Central memory CD8-positive, alpha-beta T cell (primary cell): ENCODE data around the gene NCOR2.
A peak's percentile ranks its signal among the peaks of the same experiment; 100 is the strongest.

Source experiments
- ATAC-seq: fragments of 150-1000 bp; cut with Tn5 transposase; replicated peaks from 2 replicates; pipeline ENCODE4 v1.10.0; 2022; ENCODE audit warnings: mild to moderate bottlenecking, moderate FRiP score, moderate number of reproducible peaks; ENCODE audit not compliant: poor library complexity, severe bottlenecking; ENCODE audit errors: extremely low read depth
- DNase-seq, 2 donors: peaks; one replicate each; pipeline ENCODE4 v3.0.0; 2021; ENCODE audit warnings: low spot score in 2 of 2
- H3K27ac Mint-ChIP-seq: one replicate; pipeline ENCODE4 v1.8.0; 2022; ENCODE audit warnings: low read depth, mild to moderate bottlenecking, moderate library complexity, mixed read lengths
- H3K27me3 Mint-ChIP-seq: one replicate; pipeline ENCODE4 v1.8.0; 2022; ENCODE audit warnings: mixed read lengths
- H3K36me3 Mint-ChIP-seq: one replicate; pipeline ENCODE4 v1.8.0; 2022; ENCODE audit warnings: mild to moderate bottlenecking, moderate library complexity, mixed read lengths; ENCODE audit not compliant: insufficient read depth
- H3K4me1 Mint-ChIP-seq: one replicate; pipeline ENCODE4 v1.8.0; 2022; ENCODE audit warnings: mixed read lengths
- H3K4me3 Mint-ChIP-seq: one replicate; pipeline ENCODE4 v1.8.0; 2022; ENCODE audit warnings: mild to moderate bottlenecking, moderate library complexity, mixed read lengths
- H3K9me3 Mint-ChIP-seq: one replicate; pipeline ENCODE4 v1.8.0; 2022; ENCODE audit warnings: mixed read lengths

Gene NCOR2

GRCh38 chr12:124559182-124560017, 8.0 kb downstream of the NCOR2 start:
- H3K27ac Mint-ChIP-seq: no peak overlapping the region
- DNase-seq (no peak), ATAC-seq (no peak)
- no peaks in the 10 kb centered on the region for H3K9me3 Mint-ChIP-seq
- no peaks in the 10 kb centered on the region for H3K27me3 Mint-ChIP-seq
- no peak overlapping the region for H3K4me3 Mint-ChIP-seq
- H3K4me1 Mint-ChIP-seq: peaks cover 31% of the 10 kb centered on the region
- peaks cover 3% of the 10 kb centered on the region for H3K36me3 Mint-ChIP-seq

- no peak for DNase-seq
- H3K27ac Mint-ChIP-seq: no peak overlapping the region
- H3K4me1 Mint-ChIP-seq: peaks cover 42% of the 10 kb centered on the region
- no peak overlapping the region for H3K4me3 Mint-ChIP-seq
- no peak for ATAC-seq
- peaks cover 4% of the 10 kb centered on the region for H3K36me3 Mint-ChIP-seq
- H3K9me3 Mint-ChIP-seq: no peaks in the 10 kb centered on the region
- H3K27me3 Mint-ChIP-seq: no peaks in the 10 kb centered on the region
Observed at GRCh38 chr12:124558313-124558712, 9.1 kb downstream of the NCOR2 start.

GRCh38 chr12:124557518-124558223, 9.7 kb downstream of the NCOR2 start:
- no peak overlapping the region for H3K27ac Mint-ChIP-seq
- no peaks in the 10 kb centered on the region for H3K9me3 Mint-ChIP-seq
- ATAC-seq: no peak

GRCh38 chr12:124556896-124557501, 10.4 kb downstream of the NCOR2 start:
- H3K36me3 Mint-ChIP-seq: peaks cover 4% of the 10 kb centered on the region
- peaks cover 52% of the 10 kb centered on the region for H3K4me1 Mint-ChIP-seq
- ATAC-seq (no peak), DNase-seq (no peak)
- H3K9me3 Mint-ChIP-seq: no peaks in the 10 kb centered on the region
- no peaks in the 10 kb centered on the region for H3K27me3 Mint-ChIP-seq
- no peak overlapping the region for H3K27ac Mint-ChIP-seq
- no peak overlapping the region for H3K4me3 Mint-ChIP-seq

More at GRCh38 chr12:124557518-124558223, 9.7 kb downstream of the NCOR2 start:
- no peak for DNase-seq
- Mint-ChIP-seq H3K4me1 (peaks cover 47% of the 10 kb centered on the region), H3K4me3 (no peak overlapping the region), H3K27me3 (no peaks in the 10 kb centered on the region), H3K36me3 (peaks cover 4% of the 10 kb centered on the region)

GRCh38 chr12:124556074-124556466, 11.3 kb downstream of the NCOR2 start:
- H3K4me3 Mint-ChIP-seq: no peak overlapping the region
- H3K27ac Mint-ChIP-seq: no peak overlapping the region
- ATAC-seq (no peak), DNase-seq (no peak)
- peaks cover 53% of the 10 kb centered on the region for H3K4me1 Mint-ChIP-seq
- peaks cover 4% of the 10 kb centered on the region for H3K36me3 Mint-ChIP-seq
- H3K27me3 Mint-ChIP-seq: no peaks in the 10 kb centered on the region
- H3K9me3 Mint-ChIP-seq: no peaks in the 10 kb centered on the region

GRCh38 chr12:124555168-124556073, 12.0 kb downstream of the NCOR2 start:
- H3K27ac Mint-ChIP-seq: no peak overlapping the region
- H3K27me3 Mint-ChIP-seq: no peaks in the 10 kb centered on the region
- H3K4me3 Mint-ChIP-seq: no peak overlapping the region
- peaks cover 4% of the 10 kb centered on the region for H3K36me3 Mint-ChIP-seq
- H3K4me1 Mint-ChIP-seq: peaks cover 54% of the 10 kb centered on the region
- ATAC-seq (no peak), DNase-seq (no peak)
- H3K9me3 Mint-ChIP-seq: no peaks in the 10 kb centered on the region

- H3K4me3 Mint-ChIP-seq: no peak overlapping the region
- no peak overlapping the region for H3K27ac Mint-ChIP-seq
Observed at GRCh38 chr12:124554429-124555029, 12.9 kb downstream of the NCOR2 start.

GRCh38 chr12:124553862-124554428, 13.5 kb downstream of the NCOR2 start:
- no peak for ATAC-seq
- H3K4me3 Mint-ChIP-seq: no peak overlapping the region
- H3K4me1 Mint-ChIP-seq: peaks cover 62% of the 10 kb centered on the region
- no peak for DNase-seq
- H3K9me3 Mint-ChIP-seq: no peaks in the 10 kb centered on the region
- H3K27me3 Mint-ChIP-seq: no peaks in the 10 kb centered on the region
- peaks cover 4% of the 10 kb centered on the region for H3K36me3 Mint-ChIP-seq
- no peak overlapping the region for H3K27ac Mint-ChIP-seq

More at GRCh38 chr12:124554429-124555029, 12.9 kb downstream of the NCOR2 start:
- Mint-ChIP-seq H3K4me1 (peaks cover 61% of the 10 kb centered on the region), H3K36me3 (peaks cover 4% of the 10 kb centered on the region), H3K27me3 (no peaks in the 10 kb centered on the region), H3K9me3 (no peaks in the 10 kb centered on the region)
- DNase-seq: no peak
- no peak for ATAC-seq

- no peak for DNase-seq
- Mint-ChIP-seq H3K27ac (peak overlapping the region; percentile 78), H3K4me1 (peaks cover 78% of the 10 kb centered on the region), H3K4me3 (no peak overlapping the region), H3K9me3 (no peaks in the 10 kb centered on the region), H3K36me3 (peaks cover 5% of the 10 kb centered on the region), H3K27me3 (no peaks in the 10 kb centered on the region)
- no peak for ATAC-seq
Observed at GRCh38 chr12:124551268-124552144, 15.9 kb downstream of the NCOR2 start.

- H3K27me3 Mint-ChIP-seq: no peaks in the 10 kb centered on the region
- peaks cover 78% of the 10 kb centered on the region for H3K4me1 Mint-ChIP-seq
- no peaks in the 10 kb centered on the region for H3K9me3 Mint-ChIP-seq
- H3K36me3 Mint-ChIP-seq: peaks cover 5% of the 10 kb centered on the region
- no peak for DNase-seq
- no peak overlapping the region for H3K4me3 Mint-ChIP-seq
- no peak for ATAC-seq
- no peak overlapping the region for H3K27ac Mint-ChIP-seq
Observed at GRCh38 chr12:124550123-124551089, 17.0 kb downstream of the NCOR2 start.
